Measurements from ENCODE around the gene PLPP4. TPM values are rescaled to one million over a fixed set of nuclear protein-coding genes. Genes with fewer than 3 reads are reported as not detected.
A peak's percentile ranks its signal among the peaks of the same experiment; 100 is the strongest.

The PLPP4 gene
- total RNA-seq, 1 experiment from 2014 or later: not detected

DNA sequence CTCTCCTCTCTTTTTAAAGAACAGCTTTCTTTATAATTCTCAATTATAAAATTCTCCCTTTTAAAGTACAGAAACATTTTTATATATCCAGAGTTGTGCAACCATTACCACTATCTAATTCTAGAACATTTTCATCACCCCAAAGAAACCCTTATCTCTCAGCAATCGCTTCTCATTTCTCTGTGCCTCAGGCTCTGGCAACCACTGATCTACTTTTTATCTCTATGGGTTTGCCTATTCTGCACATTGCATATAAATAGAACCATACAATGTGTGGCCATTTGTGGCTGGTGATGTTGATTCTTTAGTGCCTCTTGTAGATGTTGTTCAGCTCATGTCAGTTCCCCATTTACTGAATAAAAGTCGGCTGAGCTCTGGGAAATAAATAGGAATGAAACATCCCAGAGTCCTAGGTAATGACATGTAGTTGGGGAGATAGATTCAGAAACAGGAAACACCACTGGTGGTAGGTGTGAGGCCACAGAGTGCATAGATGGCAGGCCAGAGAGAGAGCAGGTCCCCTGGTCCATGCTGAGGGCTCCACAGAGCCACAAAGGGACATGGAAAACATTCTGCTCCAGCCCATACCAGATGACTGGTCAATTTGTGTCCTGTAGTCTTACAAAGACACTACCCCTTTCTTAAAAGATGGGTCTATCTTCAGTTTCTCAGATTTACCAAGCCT lies 126.5 kb downstream of the PLPP4 start:
- BruUV-seq (replicated peaks): no TSS peak
- Mint-ChIP-seq H3K27ac (ENCODE audit: unreplicated experiment) (no peak overlapping the region), H3K27me3 (ENCODE audit: unreplicated experiment) (no peaks in the 10 kb centered on the region)

DNA sequence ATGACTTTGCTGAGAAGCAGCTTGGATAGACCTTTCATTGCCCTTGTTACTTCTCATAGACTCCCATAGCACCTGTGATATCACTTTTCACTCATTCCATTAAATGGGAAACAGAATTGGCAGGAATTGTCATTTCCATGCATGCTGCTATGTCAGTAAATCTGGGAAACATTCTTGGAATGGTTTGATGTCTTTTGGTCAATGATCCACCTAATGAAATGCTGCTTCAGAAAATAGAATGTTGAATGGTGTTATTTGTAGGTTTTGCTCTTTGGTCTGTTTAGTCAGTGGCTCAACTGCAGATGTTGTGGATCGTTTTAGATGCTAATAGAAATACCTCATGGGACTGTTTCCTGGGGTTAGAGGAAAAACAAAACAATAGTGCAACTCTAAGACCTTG lies 127.8 kb downstream of the PLPP4 start:
- intact Hi-C loops (cut with micrococcal nuclease; ENCODE audit: unreplicated experiment): loop anchor here (10.0 kb wide), 1 partner anchor 150 kb away; no protein-coding TSS in a partner anchor
- peaks cover 24% of the 10 kb centered on the region for H3K4me1 Mint-ChIP-seq (ENCODE audit: low read depth, unreplicated experiment)
- no peaks in the 10 kb centered on the region for H3K27me3 Mint-ChIP-seq (ENCODE audit: unreplicated experiment)
- TF ChIP-seq, protein P1, sequence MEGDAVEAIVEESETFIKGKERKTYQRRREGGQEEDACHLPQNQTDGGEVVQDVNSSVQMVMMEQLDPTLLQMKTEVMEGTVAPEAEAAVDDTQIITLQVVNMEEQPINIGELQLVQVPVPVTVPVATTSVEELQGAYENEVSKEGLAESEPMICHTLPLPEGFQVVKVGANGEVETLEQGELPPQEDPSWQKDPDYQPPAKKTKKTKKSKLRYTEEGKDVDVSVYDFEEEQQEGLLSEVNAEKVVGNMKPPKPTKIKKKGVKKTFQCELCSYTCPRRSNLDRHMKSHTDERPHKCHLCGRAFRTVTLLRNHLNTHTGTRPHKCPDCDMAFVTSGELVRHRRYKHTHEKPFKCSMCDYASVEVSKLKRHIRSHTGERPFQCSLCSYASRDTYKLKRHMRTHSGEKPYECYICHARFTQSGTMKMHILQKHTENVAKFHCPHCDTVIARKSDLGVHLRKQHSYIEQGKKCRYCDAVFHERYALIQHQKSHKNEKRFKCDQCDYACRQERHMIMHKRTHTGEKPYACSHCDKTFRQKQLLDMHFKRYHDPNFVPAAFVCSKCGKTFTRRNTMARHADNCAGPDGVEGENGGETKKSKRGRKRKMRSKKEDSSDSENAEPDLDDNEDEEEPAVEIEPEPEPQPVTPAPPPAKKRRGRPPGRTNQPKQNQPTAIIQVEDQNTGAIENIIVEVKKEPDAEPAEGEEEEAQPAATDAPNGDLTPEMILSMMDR (IDR thresholded peaks at IDR 0.05; ENCODE audit: unreplicated experiment): no peak
- H3K27ac Mint-ChIP-seq (ENCODE audit: unreplicated experiment): no peak overlapping the region
- H3K9me3 Mint-ChIP-seq (ENCODE audit: low read depth, unreplicated experiment): no peaks in the 10 kb centered on the region
- H3K4me3 Mint-ChIP-seq (ENCODE audit: low read depth, unreplicated experiment): no peak overlapping the region
- no peak for DNase-seq
- no peaks in the 10 kb centered on the region for H3K36me3 Mint-ChIP-seq (ENCODE audit: insufficient read depth, unreplicated experiment)
- no TSS peak for BruUV-seq (replicated peaks)
- CTCF ChIA-PET: no interaction called here

More for the DNA sequence above, 126.5 kb downstream of the PLPP4 start:
- H3K36me3 Mint-ChIP-seq (ENCODE audit: insufficient read depth, unreplicated experiment): no peaks in the 10 kb centered on the region
- H3K4me1 Mint-ChIP-seq (ENCODE audit: low read depth, unreplicated experiment): peaks cover 24% of the 10 kb centered on the region
- H3K4me3 Mint-ChIP-seq (ENCODE audit: low read depth, unreplicated experiment): no peak overlapping the region
- DNase-seq: no peak
- CTCF ChIA-PET: no interaction called here
- intact Hi-C loops (cut with micrococcal nuclease; ENCODE audit: unreplicated experiment): loop anchor here (10.0 kb wide), 1 partner anchor 151 kb away; no protein-coding TSS in a partner anchor
- no peaks in the 10 kb centered on the region for H3K9me3 Mint-ChIP-seq (ENCODE audit: low read depth, unreplicated experiment)
- TF ChIP-seq, protein P1 (IDR thresholded peaks at IDR 0.05; ENCODE audit: unreplicated experiment): no peak

- H3K9me3 Mint-ChIP-seq (ENCODE audit: low read depth, unreplicated experiment): no peaks in the 10 kb centered on the region
- no TSS peak for BruUV-seq (replicated peaks)
- CTCF ChIA-PET: no interaction called here
- peaks cover 11% of the 10 kb centered on the region for H3K4me1 Mint-ChIP-seq (ENCODE audit: low read depth, unreplicated experiment)
- H3K4me3 Mint-ChIP-seq (ENCODE audit: low read depth, unreplicated experiment): no peak overlapping the region
- DNase-seq: peak; percentile 49
- no peak overlapping the region for H3K27ac Mint-ChIP-seq (ENCODE audit: unreplicated experiment)
- intact Hi-C loops (cut with micrococcal nuclease; ENCODE audit: unreplicated experiment): loop anchor here (10.0 kb wide), 1 partner anchor 148 kb away; no protein-coding TSS in a partner anchor
- H3K36me3 Mint-ChIP-seq (ENCODE audit: insufficient read depth, unreplicated experiment): no peaks in the 10 kb centered on the region
- TF ChIP-seq, protein P1 (IDR thresholded peaks at IDR 0.05; ENCODE audit: unreplicated experiment): no peak
- H3K27me3 Mint-ChIP-seq (ENCODE audit: unreplicated experiment): no peaks in the 10 kb centered on the region
Measured at GRCh38 chr10:120586471-120586872, 129.4 kb downstream of the PLPP4 start.

DNA sequence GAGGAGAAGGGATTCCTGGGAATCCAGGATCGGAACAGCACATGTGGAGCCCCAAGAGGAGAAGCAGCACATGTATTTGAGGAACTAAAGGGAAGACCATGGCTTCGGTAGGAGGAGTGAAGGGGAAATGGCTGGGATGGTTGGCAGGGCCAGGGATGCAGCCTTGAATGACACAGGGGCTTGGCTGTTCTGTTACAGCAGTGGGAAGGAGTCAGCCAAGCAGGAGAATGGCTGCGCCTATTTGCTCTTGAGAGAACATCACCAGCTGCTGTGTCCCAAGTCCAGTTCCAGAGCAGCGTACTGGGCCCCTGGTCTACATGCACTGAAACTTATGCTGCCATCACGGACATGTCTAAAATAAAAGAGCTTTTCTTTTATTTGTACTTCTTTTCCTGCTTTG lies 130.0 kb downstream of the PLPP4 start:
- Mint-ChIP-seq H3K9me3 (ENCODE audit: low read depth, unreplicated experiment) (no peaks in the 10 kb centered on the region), H3K27ac (ENCODE audit: unreplicated experiment) (no peak overlapping the region), H3K36me3 (ENCODE audit: insufficient read depth, unreplicated experiment) (no peaks in the 10 kb centered on the region), H3K4me3 (ENCODE audit: low read depth, unreplicated experiment) (no peak overlapping the region), H3K4me1 (ENCODE audit: low read depth, unreplicated experiment) (peaks cover 8% of the 10 kb centered on the region), H3K27me3 (ENCODE audit: unreplicated experiment) (no peaks in the 10 kb centered on the region)
- CTCF ChIA-PET: no interaction called here
- intact Hi-C loops (cut with micrococcal nuclease; ENCODE audit: unreplicated experiment): loop anchor here (10.0 kb wide), 1 partner anchor 148 kb away; no protein-coding TSS in a partner anchor
- TF ChIP-seq, protein P1 (IDR thresholded peaks at IDR 0.05; ENCODE audit: unreplicated experiment): no peak
- DNase-seq: no peak
- no TSS peak for BruUV-seq (replicated peaks)
